Mononuclear cell (primary cell): Measurements from ENCODE around the gene APBB1IP. TPM values are rescaled to one million over a fixed set of nuclear protein-coding genes. Genes with fewer than 3 reads are reported as not detected.
"Not testable (repeated sequence)": the region's sequence is repeated elsewhere in the genome, so short reads cannot be mapped to it uniquely, and the experiment has no call there.

ENCODE experiments used
- H3K27me3 ChIP-seq: 2 replicates; pipeline ENCODE4 v1.6.0; 2011; ENCODE audit warnings: low read length, control low read depth; ENCODE audit not compliant: insufficient read depth
- H3K4me1 ChIP-seq: 2 replicates; pipeline ENCODE4 v1.5.1; 2011; ENCODE audit warnings: mild to moderate bottlenecking, low read length, control low read depth; ENCODE audit not compliant: insufficient read depth
- H3K4me3 ChIP-seq: 2 replicates; pipeline ENCODE4 v1.5.1; 2011; ENCODE audit warnings: mild to moderate bottlenecking, low read length, moderate library complexity
- H3K9me3 ChIP-seq: 2 replicates; pipeline ENCODE4 v1.5.1; 2011; ENCODE audit warnings: low read depth, mild to moderate bottlenecking, control low read depth, low read length
- total RNA-seq: library from RNA; depleted of rRNA; stranded (reverse); fragments of >200 nt; gene quantifications from one replicate; pipeline ENCODE4 v1.2.3, GENCODE V29; 2012

APBB1IP gene
- total RNA-seq, 1 donor, result 38.0 TPM

DNA sequence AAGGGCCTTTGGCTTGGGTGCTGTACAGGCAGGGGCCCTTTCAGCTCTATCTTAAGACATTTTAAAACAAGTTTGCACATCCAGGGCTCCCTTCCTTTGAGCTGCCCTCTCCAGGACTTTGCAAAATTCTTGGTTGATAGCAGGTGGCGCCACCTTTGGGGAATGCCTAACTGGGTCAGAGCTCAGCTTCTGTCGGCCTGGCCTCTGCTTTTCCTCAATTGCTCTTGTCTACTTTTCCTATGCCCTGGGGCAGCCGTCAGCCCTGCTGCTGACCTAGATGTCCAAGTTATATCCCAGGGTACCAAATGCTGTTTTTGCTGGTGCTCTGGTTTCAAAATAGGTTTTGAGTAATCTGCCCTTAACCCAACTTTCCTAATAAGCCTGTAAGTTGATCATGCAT lies 65.8 kb downstream of the APBB1IP start:
- Histone ChIP-seq H3K4me3 (no peak overlapping the region), H3K9me3 (no peaks in the 10 kb centered on the region), H3K27me3 (no peaks in the 10 kb centered on the region), H3K4me1 (peaks cover 20% of the 10 kb centered on the region)

DNA sequence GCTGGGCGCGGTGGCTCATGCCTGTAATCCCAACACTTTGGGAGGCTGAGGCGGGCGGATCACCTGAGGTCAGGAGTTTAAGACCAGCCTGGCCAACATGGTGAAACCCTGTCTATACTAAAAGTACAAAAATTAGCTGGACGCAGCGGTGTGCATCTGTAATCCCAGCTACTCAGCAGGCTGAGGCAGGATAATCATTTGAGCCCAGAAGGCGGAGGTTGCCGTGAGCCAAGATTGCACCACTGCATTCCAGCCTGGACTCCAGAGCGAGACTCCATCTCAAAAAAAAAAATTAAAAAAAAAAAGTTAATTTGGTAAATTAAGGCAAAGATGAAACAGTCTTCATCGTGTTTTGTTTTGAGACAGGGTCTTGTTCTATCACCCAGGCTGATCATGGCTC lies 66.3 kb downstream of the APBB1IP start:
- H3K4me3 ChIP-seq, H3K9me3 ChIP-seq, H3K27me3 ChIP-seq: not testable (repeated sequence)
- H3K4me1 ChIP-seq, result peaks cover 20% of the 10 kb centered on the region

DNA sequence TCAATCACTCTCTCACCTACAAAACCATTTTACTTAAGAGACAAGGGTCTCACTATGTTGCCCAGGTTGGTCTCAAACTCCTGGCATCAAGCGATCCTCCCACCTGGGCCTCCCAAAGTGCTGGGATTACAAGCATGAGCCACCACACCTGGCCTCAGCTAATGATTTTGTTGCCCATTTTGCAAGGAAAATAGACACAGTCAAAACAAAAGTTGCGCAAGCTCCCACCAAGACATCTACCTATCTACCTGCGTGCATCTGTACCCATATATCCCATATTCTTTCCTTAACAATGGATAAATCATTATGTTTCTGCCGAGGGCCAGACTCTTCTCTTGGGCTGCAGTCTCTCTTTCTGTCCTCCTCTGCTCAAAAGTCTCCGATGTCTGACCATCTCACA lies 67.3 kb downstream of the APBB1IP start:
- no peaks in the 10 kb centered on the region for H3K27me3 ChIP-seq
- no peak overlapping the region for H3K4me3 ChIP-seq
- H3K9me3 ChIP-seq, result no peaks in the 10 kb centered on the region
- peaks cover 20% of the 10 kb centered on the region for H3K4me1 ChIP-seq

DNA sequence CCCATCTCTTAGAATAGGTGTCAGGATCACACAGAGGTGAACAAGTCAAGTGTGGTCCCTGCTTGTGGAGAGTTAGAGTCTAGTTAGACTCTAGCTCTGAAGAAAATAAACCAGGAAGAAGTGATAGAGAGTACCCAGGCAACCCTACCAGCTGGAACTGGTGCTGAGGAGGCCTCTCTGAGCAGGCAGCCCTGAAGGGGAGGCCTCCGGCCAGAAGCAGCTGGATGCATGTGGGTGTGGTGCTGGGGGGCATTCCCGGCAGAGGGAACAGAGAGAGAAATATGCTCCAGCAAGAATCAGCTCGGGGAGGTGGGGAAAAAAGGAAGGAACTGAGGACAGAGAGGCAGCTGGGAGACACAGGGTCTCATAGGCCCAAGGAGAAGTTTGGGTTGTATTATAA lies 68.6 kb downstream of the APBB1IP start:
- Histone ChIP-seq H3K9me3 (no peaks in the 10 kb centered on the region), H3K4me3 (no peak overlapping the region)

DNA sequence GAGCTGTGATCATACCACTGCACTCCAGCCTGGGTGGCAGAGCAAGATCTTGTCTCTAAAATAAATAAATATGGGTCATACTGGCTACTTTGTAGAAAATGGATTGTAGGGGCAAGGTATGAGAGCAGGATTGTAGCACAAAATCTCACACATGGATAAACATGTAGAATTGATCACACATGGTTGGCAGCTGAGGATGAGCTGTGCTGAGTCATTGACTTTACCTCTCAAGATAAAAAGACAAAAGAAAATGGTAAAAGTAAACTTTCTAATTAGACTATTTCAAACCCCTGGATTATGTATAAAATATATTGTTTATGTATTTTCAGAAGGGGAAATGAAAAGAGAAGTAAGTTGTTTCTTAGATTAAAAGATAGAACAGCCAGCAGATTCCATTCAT lies 69.3 kb downstream of the APBB1IP start:
- H3K9me3 ChIP-seq, result no peaks in the 10 kb centered on the region
- peaks cover 16% of the 10 kb centered on the region for H3K4me1 ChIP-seq
- no peak overlapping the region for H3K4me3 ChIP-seq
- no peaks in the 10 kb centered on the region for H3K27me3 ChIP-seq

More for the DNA sequence above, 68.6 kb downstream of the APBB1IP start:
- peaks cover 20% of the 10 kb centered on the region for H3K4me1 ChIP-seq
- H3K27me3 ChIP-seq, result no peaks in the 10 kb centered on the region

DNA sequence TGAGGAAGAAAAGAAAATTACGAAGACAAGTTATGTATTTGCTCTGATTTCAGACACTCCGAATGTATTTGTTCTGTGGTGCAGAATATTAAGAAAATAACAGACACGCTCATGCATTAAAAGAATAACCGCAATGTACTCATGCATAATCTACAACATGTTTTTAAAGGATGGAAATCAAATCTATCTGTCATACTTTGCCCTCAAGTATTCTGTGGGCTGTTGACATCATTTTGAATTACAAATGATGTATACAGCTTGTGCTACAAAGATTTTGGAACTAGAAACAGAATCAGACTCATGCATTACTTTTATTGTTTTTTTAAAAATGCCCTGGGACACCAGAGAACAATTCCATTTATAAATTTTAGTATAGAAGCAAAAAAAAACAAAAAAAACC lies 69.9 kb downstream of the APBB1IP start:
- Histone ChIP-seq H3K4me3 (no peak overlapping the region), H3K9me3 (no peaks in the 10 kb centered on the region), H3K27me3 (no peaks in the 10 kb centered on the region), H3K4me1 (peaks cover 12% of the 10 kb centered on the region)

DNA sequence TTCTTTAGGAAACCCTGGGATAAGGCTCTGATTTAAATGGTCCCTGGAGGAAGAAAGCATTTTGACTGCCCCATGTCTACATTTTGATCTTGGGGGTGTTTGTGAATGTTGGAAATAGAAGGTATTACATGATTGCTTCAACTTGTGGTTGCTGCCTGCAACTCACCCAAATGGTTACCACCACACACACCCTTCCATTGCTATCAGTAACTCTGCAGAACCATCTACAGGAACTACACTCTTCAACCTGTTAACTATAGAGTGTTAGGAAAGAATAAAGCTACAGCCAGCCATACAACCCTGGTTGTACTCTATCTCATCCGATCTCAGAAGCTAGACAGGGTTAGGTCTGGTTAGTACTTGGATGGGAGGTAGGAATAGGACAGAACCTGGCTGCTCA lies 71.2 kb downstream of the APBB1IP start:
- Histone ChIP-seq H3K4me3 (no peak overlapping the region), H3K27me3 (no peaks in the 10 kb centered on the region), H3K4me1 (peaks cover 6% of the 10 kb centered on the region), H3K9me3 (no peaks in the 10 kb centered on the region)

DNA sequence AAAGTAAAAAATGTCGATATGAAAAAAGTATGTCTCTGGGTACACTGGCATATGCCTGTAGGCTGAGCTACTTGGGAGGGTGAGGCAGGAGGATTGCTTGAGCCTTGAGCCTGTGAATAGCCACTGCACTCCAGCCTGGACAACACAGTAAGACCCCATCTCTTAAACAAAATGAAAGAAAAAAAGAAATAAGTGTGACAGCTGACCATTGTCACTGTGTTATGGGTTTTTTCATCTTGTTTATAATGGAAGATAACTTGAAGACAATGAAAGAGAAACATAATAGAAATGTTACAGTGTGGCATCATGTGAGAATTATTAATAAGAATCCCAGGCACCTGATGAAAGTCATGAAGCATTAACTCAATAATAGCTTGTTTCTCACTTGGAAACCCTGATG lies 75.0 kb downstream of the APBB1IP start:
- no peak overlapping the region for H3K4me3 ChIP-seq
- H3K9me3 ChIP-seq, result no peaks in the 10 kb centered on the region
- no peaks in the 10 kb centered on the region for H3K27me3 ChIP-seq
- no peaks in the 10 kb centered on the region for H3K4me1 ChIP-seq

DNA sequence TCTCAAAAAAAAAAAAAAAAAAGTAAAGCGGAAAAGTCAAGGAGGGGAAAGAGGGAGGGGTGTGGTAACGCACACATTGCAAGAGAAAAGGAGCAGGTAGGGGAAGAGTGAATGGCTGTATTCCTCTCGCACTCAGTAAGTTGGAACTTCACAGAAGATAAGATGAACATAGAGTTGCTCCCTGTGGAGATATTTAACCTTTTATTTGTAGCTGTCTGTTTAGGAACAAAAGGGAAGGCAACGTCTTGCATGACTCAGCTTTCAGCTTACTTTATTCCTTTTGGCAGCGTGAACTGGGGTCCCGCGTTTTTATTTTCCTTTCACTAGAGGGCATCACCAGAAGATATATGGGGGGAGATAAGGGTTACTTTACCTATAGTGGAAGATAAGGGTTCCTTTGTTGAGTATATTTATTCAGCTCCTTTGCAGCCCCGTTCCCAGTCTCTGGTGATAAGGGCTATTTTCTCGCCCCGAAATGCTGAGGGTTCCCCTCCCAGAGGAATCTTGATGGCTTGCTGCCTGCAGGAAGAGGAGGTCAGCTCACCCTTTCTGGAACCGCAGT lies 78.5 kb downstream of the APBB1IP start:
- Histone ChIP-seq H3K4me3 (no peak overlapping the region), H3K27me3 (no peaks in the 10 kb centered on the region), H3K4me1 (peaks cover 9% of the 10 kb centered on the region), H3K9me3 (no peaks in the 10 kb centered on the region)

DNA sequence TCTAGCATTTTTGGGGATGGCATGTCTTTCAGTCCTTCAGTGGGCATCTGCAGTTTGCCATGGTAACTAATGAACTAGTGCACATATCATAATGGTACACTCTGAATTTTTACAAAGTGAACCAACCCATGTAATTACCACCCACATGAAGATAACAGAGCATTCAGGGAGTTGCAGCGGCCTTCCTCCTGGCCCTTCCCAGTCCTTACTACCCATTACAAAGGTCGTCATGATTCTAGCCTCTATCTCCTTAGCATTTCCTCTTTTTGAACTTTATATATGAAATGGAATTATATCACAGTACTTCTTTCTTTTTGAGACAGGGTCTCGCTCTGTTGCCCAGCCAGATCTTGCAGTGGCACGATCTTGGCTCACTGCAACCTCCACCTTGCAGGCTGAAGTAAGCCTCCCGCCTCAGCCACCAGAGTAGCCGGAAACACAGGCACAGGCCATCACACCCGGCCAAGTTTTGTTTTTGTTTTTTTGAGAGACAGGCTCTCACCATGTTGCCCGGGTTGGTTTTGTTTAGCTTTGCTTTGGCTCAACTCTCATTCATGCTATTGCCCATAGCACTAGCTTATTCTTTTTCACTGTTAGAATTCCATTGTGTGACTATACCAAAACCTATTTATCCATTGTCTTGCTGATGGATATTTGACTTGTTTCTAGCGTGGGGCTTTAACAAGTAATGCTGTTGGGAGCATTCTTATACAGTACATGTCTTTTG lies 79.2 kb downstream of the APBB1IP start:
- H3K4me1 ChIP-seq, result peaks cover 9% of the 10 kb centered on the region
- H3K4me3 ChIP-seq, result no peak overlapping the region
- H3K9me3 ChIP-seq, result no peaks in the 10 kb centered on the region
- H3K27me3 ChIP-seq, result no peaks in the 10 kb centered on the region

DNA sequence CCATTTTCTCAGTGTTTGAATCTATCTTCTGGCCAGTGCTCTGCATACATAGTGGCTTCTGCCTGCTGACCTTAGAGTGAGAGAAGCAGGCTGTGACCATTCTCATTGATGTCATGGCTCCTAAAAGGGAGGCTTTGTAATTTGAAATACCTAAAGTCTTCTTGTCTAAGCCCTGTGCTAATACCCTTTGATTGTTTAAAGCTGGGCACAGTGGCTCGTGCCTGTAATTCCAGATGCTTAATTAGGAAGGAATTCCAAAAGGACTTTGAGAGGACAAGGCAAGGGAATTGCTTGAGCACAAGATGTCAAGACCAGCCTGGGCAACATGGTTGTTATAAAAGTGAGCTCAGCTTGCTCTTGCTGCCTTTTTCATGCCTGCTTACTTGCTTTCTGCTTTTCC lies 81.7 kb downstream of the APBB1IP start:
- no peak overlapping the region for H3K4me3 ChIP-seq
- H3K4me1 ChIP-seq, result peaks cover 22% of the 10 kb centered on the region
- H3K9me3 ChIP-seq, result no peaks in the 10 kb centered on the region
- no peaks in the 10 kb centered on the region for H3K27me3 ChIP-seq

DNA sequence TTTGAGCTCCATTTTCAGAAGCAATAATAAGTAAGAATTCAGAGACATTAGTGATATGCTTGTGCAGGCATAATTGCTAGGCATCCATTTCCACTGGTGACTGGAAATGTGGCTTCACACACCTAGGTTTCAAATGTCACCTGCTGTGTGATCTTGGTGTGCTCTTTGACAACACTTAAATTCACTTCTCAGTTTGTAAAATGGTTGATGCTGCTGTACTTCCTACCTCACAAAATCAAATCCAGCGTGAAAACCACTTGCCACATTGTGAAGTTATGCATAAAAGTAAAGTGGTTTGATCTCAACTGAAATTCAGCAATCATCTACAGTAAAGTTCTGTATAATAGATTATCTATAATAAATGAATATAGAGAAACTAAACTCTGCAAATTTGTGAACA lies 82.4 kb downstream of the APBB1IP start:
- H3K9me3 ChIP-seq, result no peaks in the 10 kb centered on the region
- no peaks in the 10 kb centered on the region for H3K27me3 ChIP-seq
- no peak overlapping the region for H3K4me3 ChIP-seq
- peaks cover 30% of the 10 kb centered on the region for H3K4me1 ChIP-seq

DNA sequence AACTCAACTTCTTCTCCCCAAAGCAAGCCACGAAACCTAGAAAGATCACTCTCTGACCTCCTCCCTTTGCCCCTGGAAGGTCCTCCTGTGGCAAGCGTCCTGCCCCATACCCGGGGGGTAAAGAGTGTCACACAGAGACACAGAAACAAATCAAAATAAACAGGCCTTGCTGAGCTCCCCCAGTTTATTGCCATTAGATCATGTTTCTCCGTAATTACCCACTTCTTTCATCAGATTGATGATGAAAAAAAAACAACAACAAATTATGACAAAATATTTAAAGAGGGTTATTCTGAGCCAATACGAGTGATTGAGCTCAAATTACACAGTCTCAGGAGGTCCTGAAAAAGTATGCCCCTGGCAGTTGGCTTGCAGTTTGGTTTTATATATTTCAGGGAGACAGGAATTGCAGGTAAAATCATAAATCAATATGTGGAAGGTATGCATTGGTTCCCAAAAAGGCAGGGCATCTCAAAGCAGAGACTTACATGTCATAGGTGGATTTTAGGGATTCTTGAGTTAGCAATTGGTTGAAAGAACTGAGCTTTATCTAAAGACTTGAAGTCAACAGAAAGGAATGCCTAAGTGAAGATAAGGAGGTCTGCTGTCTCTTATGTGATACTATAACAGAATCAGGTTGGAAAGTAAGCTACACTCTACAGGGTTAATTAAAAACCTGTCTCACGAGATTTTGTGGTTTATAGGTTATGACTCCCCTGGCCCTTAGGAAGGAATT lies 86.2 kb downstream of the APBB1IP start:
- Histone ChIP-seq H3K4me1 (peaks cover 51% of the 10 kb centered on the region), H3K9me3 (no peaks in the 10 kb centered on the region), H3K27me3 (no peaks in the 10 kb centered on the region), H3K4me3 (no peak overlapping the region)

DNA sequence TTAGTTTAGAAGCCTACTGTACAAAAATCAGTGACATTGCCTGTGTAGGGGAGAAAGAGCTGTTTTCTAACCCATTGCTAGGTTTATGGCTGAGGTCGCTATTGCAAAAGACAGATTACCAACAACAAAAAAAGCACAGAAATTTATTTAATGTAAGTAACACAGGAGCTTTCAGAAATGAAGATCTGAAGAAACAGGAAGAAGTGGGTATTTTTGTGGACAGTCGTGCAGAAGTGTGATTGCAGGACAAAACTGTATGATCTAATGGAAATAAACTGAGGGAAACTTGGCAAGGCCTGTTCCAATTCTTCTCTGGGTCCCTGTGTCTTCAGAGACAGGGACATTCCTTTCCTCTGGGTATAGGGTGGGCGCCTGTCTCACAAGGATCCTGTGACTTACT lies 87.4 kb downstream of the APBB1IP start:
- H3K9me3 ChIP-seq, result no peaks in the 10 kb centered on the region
- no peaks in the 10 kb centered on the region for H3K27me3 ChIP-seq
- peaks cover 51% of the 10 kb centered on the region for H3K4me1 ChIP-seq
- no peak overlapping the region for H3K4me3 ChIP-seq

DNA sequence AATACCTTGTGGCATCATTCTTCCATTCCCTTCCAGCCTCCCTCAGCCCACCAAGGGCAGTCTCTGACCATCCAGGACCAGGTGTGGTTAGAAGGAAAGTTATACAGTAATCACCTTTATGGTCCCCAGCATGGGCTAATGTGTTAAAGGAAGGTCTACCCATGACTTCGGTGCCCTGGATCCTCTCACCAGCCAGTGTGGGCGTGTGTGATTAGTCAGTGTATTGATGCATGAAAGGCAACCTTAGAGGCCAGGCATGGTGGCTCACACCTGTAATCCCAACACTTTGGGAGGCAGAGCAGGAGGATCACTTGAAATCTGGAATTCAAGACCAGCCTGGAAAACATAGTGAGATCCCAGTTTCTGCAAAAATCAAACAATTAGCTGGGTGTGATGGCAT lies 88.9 kb downstream of the APBB1IP start:
- Histone ChIP-seq H3K27me3 (no peaks in the 10 kb centered on the region), H3K4me3 (no peak overlapping the region), H3K9me3 (no peaks in the 10 kb centered on the region), H3K4me1 (peaks cover 42% of the 10 kb centered on the region)
